Measurements from ENCODE around the gene ATAD3A. TPM values are rescaled to one million over a fixed set of nuclear protein-coding genes. Genes with fewer than 3 reads are reported as not detected.

Gene ATAD3A
- total RNA-seq, 4 donors from 2014 or later: 1.8 to 14.8 (median 11.7) TPM

GRCh38 chr1:1537626-1538250 lies 25.8 kb downstream of the ATAD3A start:
- H3K4me1 ChIP-seq: peaks cover 0 to 7% of the 10 kb centered on the region in 2 donors
- H3K4me3 ChIP-seq: no peak overlapping the region
- TF ChIP-seq, protein P1, sequence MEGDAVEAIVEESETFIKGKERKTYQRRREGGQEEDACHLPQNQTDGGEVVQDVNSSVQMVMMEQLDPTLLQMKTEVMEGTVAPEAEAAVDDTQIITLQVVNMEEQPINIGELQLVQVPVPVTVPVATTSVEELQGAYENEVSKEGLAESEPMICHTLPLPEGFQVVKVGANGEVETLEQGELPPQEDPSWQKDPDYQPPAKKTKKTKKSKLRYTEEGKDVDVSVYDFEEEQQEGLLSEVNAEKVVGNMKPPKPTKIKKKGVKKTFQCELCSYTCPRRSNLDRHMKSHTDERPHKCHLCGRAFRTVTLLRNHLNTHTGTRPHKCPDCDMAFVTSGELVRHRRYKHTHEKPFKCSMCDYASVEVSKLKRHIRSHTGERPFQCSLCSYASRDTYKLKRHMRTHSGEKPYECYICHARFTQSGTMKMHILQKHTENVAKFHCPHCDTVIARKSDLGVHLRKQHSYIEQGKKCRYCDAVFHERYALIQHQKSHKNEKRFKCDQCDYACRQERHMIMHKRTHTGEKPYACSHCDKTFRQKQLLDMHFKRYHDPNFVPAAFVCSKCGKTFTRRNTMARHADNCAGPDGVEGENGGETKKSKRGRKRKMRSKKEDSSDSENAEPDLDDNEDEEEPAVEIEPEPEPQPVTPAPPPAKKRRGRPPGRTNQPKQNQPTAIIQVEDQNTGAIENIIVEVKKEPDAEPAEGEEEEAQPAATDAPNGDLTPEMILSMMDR (IDR thresholded peaks at IDR 0.05): no peak
- TF ChIP-seq POLR2A (IDR thresholded peaks at IDR 0.05): no peak
- DNase-seq: no peak
- no peaks in the 10 kb centered on the region for H3K27me3 ChIP-seq
- H3K27ac ChIP-seq: no peak overlapping the region
- intact Hi-C loops (cut with DNase I; ENCODE audit: low total_unique reads): no loop called here
- H3K9me3 ChIP-seq: no peaks in the 10 kb centered on the region
- H3K36me3 ChIP-seq: no peaks in the 10 kb centered on the region

DNA sequence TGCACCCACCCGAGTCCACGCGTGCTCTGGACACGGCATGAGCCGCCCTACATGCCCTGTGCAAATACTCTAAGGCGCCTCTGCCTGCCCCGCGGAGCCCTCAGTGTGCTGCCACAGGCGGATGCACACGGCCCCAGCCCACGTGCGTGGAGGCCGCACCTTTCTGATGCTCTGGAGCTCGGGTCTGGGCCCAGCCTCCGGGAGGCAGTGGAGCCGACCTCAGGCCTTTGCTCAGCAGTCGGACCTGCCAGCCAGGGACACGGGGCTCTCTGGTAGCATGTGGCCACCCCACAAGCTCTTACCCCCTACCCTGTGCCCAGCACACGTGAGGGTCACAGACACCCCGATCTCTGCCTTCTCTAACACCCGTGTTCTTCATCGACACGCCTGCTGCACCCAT lies 26.4 kb downstream of the ATAD3A start:
- H3K4me1 ChIP-seq: peaks cover 0 to 7% of the 10 kb centered on the region in 2 donors

DNA sequence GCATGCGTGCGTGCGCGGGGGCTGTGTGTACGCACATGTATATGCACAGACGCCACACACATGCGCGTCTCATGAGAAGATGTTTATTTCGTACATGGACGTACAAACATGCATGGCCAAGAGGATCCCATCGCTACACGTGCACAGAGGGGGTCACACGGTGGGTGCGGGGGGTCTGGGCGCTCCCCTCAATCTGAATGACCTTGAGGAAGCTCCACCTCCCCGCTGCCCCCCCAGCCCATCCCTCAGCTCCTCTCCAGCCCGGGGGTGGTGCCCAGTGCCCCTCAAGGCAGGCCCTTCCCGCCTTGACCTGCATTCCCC lies 27.0 kb downstream of the ATAD3A start:
- TF ChIP-seq, protein P1 (IDR thresholded peaks at IDR 0.05): no peak
- no peak for TF ChIP-seq POLR2A (IDR thresholded peaks at IDR 0.05)
- no peaks in the 10 kb centered on the region for H3K9me3 ChIP-seq
- peak overlapping the region in 1 of 2 donors; percentile 68 for H3K4me3 ChIP-seq
- H3K27me3 ChIP-seq: no peaks in the 10 kb centered on the region
- peak overlapping the region in 1 of 2 donors; percentile 83 for H3K27ac ChIP-seq
- DNase-seq: no peak
- peaks cover 0 to 7% of the 10 kb centered on the region in 2 donors for H3K4me1 ChIP-seq
- intact Hi-C loops (cut with DNase I; ENCODE audit: low total_unique reads): no loop called here
- no peaks in the 10 kb centered on the region for H3K36me3 ChIP-seq

More for the DNA sequence above, 26.4 kb downstream of the ATAD3A start:
- Histone ChIP-seq H3K4me3 (no peak overlapping the region), H3K36me3 (no peaks in the 10 kb centered on the region), H3K27me3 (no peaks in the 10 kb centered on the region), H3K27ac (no peak overlapping the region), H3K9me3 (no peaks in the 10 kb centered on the region)
- intact Hi-C loops (cut with DNase I; ENCODE audit: low total_unique reads): no loop called here
- DNase-seq: no peak
- no peak for TF ChIP-seq POLR2A (IDR thresholded peaks at IDR 0.05)
- TF ChIP-seq, protein P1 (IDR thresholded peaks at IDR 0.05): no peak

- peak overlapping the region; percentile 76 to 83 for H3K27ac ChIP-seq
- peaks cover 0 to 7% of the 10 kb centered on the region in 2 donors for H3K4me1 ChIP-seq
- peak; percentile 49 to 54 for DNase-seq
- H3K4me3 ChIP-seq: peak overlapping the region; percentile 52 to 68
- intact Hi-C loops (cut with DNase I; ENCODE audit: low total_unique reads): no loop called here
- no peaks in the 10 kb centered on the region for H3K36me3 ChIP-seq
- no peak for TF ChIP-seq POLR2A (IDR thresholded peaks at IDR 0.05)
- TF ChIP-seq, protein P1 (IDR thresholded peaks at IDR 0.05): no peak
- H3K27me3 ChIP-seq: no peaks in the 10 kb centered on the region
- no peaks in the 10 kb centered on the region for H3K9me3 ChIP-seq
These were observed 27.5 kb downstream of the ATAD3A start for GRCh38 chr1:1539310-1540089.

Measured in uterus (tissue), 4 donors.